ENCODE results near the gene TEAD3.
A peak's percentile ranks its signal among the peaks of the same experiment; 100 is the strongest.

TEAD3 gene

DNA sequence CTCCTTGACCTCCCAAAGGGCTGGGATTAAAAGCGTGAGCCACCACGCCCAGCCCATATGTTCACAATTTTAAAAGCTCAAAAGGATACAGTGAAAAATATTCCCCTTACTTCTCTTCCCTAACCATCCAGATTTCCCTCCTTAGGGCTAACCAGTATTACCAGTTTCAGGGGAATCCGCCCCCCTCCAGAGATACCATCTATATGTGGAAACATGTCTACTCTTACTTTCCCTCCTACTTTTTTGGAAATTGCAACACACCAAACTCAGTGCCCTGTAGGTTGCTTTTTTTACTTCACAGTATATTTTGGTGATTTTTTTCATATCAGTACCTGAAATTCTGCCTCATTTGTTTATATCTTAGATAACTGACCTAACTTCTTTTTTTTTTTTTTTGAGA is 35.6 kb downstream of the TEAD3 start:
- H3K36me3 ChIP-seq (ENCODE audit: insufficient read depth, low read length) = peaks cover 70% of the 10 kb centered on the region
- no peak for TF ChIP-seq EZH2 (IDR thresholded peaks at IDR 0.05)
- no peak for TF ChIP-seq FOXP2 (optimal IDR thresholded peaks at IDR 0.05; ENCODE audit: control extremely low read depth, extremely low read length, insufficient read depth)
- TF ChIP-seq POLR2AphosphoS5 (IDR thresholded peaks at IDR 0.05; ENCODE audit: borderline replicate concordance, low read depth, low read length) = no peak
- H3K9ac ChIP-seq (ENCODE audit: insufficient read length) = no peak overlapping the region
- H3K9me3 ChIP-seq (ENCODE audit: low read depth, low read length) = no peaks in the 10 kb centered on the region
- H3K4me3 ChIP-seq = no peak overlapping the region
- no peak overlapping the region for H3K27ac ChIP-seq
- DNase-seq (ENCODE audit: low read depth, low spot score) = no peak

DNA sequence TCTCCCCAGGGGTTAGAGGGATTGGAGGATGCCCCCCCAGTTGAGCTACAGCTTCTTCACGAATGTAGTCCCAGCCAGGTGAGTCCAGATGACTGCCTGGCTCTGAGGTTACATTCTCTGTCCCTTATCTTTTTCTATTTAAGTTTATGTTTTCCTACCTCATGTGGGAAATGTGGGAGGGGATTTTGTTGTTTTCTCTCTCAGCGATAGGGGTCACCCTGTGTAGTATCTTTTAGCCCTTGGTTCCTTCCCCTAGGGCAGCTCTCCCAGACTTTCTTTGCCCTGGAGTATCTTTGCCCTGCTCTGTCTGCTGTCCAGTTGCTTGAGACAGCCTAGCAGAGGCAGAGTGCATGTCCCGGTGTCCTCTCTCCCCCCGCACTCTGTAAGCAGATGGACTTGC is 39.0 kb downstream of the TEAD3 start:
- H3K27ac ChIP-seq = no peak overlapping the region
- no peak overlapping the region for H3K9ac ChIP-seq (ENCODE audit: insufficient read length)
- no peak for DNase-seq (ENCODE audit: low read depth, low spot score)
- H3K9me3 ChIP-seq (ENCODE audit: low read depth, low read length) = no peaks in the 10 kb centered on the region
- peaks cover 66% of the 10 kb centered on the region for H3K36me3 ChIP-seq (ENCODE audit: insufficient read depth, low read length)
- TF ChIP-seq EZH2 (IDR thresholded peaks at IDR 0.05) (no peak), POLR2AphosphoS5 (IDR thresholded peaks at IDR 0.05; ENCODE audit: borderline replicate concordance, low read depth, low read length) (no peak), FOXP2 (optimal IDR thresholded peaks at IDR 0.05; ENCODE audit: control extremely low read depth, extremely low read length, insufficient read depth) (no peak)
- no peak overlapping the region for H3K4me3 ChIP-seq

DNA sequence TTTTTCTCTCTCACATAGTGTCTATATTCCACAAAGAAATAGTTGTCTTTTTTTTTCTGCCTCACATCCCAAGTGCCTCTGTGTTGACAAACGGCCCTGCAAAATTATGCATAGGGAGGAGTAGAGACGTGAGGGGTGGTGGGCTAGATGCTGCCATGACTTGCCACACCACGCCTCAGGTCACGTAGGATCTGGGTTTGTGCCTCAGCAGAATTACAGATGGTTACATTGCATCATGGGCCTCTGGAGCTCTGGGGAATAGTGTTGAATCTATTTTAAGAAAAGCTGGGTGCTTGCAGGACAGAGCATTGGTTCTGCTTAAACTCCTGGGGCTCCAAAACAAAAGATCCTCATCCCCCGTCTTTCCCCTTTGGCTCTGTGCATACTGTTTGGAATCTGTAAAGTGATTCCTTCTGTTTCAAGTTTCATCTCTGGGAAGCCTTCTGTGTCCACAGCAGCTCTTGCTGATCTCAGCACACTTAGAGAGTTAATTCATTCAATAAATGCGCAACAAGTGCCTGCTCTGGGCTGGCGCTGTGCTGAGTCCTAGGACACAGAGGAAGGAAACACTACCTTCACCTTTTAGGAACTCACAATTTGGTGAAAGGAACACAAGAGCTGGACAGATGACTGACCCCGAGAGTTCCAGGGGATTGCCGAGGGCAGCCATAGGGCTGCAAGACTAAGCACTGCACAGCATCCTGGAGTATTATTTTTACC is 42.3 kb downstream of the TEAD3 start:
- Histone ChIP-seq H3K27ac (peak overlapping the region; percentile 95), H3K36me3 (ENCODE audit: insufficient read depth, low read length) (peaks cover 40% of the 10 kb centered on the region), H3K9me3 (ENCODE audit: low read depth, low read length) (no peaks in the 10 kb centered on the region), H3K9ac (ENCODE audit: insufficient read length) (peak overlapping the region; percentile 81), H3K4me3 (peak overlapping the region; percentile 84)
- DNase-seq (ENCODE audit: low read depth, low spot score) = peak; percentile 63
- TF ChIP-seq POLR2AphosphoS5 (IDR thresholded peaks at IDR 0.05; ENCODE audit: borderline replicate concordance, low read depth, low read length) (peak; percentile 54; the same call in 1 of the 2 replicates), EZH2 (IDR thresholded peaks at IDR 0.05) (no peak), FOXP2 (optimal IDR thresholded peaks at IDR 0.05; ENCODE audit: control extremely low read depth, extremely low read length, insufficient read depth) (no peak)

DNA sequence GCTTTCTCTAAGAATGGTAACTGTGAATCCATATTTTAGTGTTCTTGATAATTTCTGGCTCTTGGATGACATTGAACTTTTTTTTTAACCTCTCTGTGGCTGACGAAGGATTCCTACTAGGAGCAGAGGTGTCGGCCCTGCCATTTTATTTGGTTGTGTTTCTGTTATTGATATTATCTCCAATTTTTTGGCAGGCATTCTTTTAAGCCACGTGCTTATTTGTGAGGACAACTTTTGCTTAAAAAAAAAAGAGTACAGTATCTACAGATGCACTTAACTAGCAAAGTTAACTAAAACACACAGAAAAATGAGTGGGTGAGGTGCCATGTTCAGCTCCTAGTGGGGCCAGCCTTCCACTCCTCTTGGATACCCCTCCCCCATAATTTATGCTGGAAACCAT is 43.6 kb downstream of the TEAD3 start:
- Histone ChIP-seq H3K36me3 (ENCODE audit: insufficient read depth, low read length) (peaks cover 30% of the 10 kb centered on the region), H3K4me3 (peak overlapping the region; percentile 84), H3K9me3 (ENCODE audit: low read depth, low read length) (no peaks in the 10 kb centered on the region), H3K27ac (peak overlapping the region; percentile 95), H3K9ac (ENCODE audit: insufficient read length) (peak overlapping the region; percentile 81)
- no peak for DNase-seq (ENCODE audit: low read depth, low spot score)
- no peak for TF ChIP-seq FOXP2 (optimal IDR thresholded peaks at IDR 0.05; ENCODE audit: control extremely low read depth, extremely low read length, insufficient read depth)
- no peak for TF ChIP-seq EZH2 (IDR thresholded peaks at IDR 0.05)
- no peak; the same call in 1 of the 2 replicates for TF ChIP-seq POLR2AphosphoS5 (IDR thresholded peaks at IDR 0.05; ENCODE audit: borderline replicate concordance, low read depth, low read length)

DNA sequence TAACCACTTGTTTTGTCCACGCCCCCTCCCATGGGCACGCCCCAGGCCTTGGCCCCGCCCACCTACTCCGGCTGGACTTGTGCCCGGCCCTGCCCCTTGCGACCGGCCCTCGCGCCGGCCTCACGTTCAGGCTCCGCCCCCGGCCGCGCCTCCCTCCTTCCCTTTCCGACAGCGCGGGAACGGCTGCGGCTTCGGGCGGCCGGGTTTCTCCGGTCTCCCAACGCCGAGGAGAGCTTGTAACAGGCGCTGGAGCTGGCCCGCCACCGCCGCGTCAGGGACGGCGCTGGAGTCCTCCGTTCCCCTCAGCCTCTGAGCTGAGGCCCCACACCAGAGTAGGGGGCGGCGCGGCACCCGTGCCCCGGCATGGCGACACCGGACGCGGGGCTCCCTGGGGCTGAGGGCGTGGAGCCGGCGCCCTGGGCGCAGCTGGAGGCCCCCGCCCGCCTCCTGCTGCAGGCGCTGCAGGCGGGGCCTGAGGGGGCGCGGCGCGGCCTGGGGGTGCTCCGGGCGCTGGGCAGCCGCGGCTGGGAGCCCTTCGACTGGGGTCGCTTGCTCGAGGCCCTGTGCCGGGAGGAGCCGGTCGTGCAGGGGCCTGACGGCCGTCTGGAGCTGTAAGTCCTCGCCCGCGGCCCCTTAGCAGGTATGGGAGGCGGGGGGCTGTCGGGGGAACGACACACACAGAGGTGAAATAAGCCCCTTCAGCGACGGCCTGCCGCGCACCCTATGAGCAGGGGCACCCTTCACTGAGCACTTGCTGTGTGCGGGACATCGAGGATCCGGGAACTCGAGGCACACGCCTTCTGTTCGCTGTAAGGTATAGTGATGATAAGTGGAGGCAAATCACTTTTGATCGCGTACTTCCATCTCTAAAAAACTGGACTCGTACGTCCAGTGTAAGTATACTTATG is 44.4 kb downstream of the TEAD3 start, which contains the start of gene FANCE:
Gene FANCE (plus strand): TSS at position 156 of the 908 bp plus-strand sequence. CDS start 208 bp downstream, at position 364.
- peak within 1 kb of the TSS; percentile 95 for H3K27ac ChIP-seq
- no peak for DNase-seq (ENCODE audit: low read depth, low spot score)
- no peaks in the 10 kb centered on the region for H3K9me3 ChIP-seq (ENCODE audit: low read depth, low read length)
- peak within 1 kb of the TSS; percentile 81 for H3K9ac ChIP-seq (ENCODE audit: insufficient read length)
- TF ChIP-seq POLR2AphosphoS5 (IDR thresholded peaks at IDR 0.05; ENCODE audit: borderline replicate concordance, low read depth, low read length) (peak; percentile 84), EZH2 (IDR thresholded peaks at IDR 0.05) (no peak), FOXP2 (optimal IDR thresholded peaks at IDR 0.05; ENCODE audit: control extremely low read depth, extremely low read length, insufficient read depth) (no peak)
- peak within 1 kb of the TSS; percentile 84 for H3K4me3 ChIP-seq
- peaks cover 22% of the 10 kb centered on the region for H3K36me3 ChIP-seq (ENCODE audit: insufficient read depth, low read length)

DNA sequence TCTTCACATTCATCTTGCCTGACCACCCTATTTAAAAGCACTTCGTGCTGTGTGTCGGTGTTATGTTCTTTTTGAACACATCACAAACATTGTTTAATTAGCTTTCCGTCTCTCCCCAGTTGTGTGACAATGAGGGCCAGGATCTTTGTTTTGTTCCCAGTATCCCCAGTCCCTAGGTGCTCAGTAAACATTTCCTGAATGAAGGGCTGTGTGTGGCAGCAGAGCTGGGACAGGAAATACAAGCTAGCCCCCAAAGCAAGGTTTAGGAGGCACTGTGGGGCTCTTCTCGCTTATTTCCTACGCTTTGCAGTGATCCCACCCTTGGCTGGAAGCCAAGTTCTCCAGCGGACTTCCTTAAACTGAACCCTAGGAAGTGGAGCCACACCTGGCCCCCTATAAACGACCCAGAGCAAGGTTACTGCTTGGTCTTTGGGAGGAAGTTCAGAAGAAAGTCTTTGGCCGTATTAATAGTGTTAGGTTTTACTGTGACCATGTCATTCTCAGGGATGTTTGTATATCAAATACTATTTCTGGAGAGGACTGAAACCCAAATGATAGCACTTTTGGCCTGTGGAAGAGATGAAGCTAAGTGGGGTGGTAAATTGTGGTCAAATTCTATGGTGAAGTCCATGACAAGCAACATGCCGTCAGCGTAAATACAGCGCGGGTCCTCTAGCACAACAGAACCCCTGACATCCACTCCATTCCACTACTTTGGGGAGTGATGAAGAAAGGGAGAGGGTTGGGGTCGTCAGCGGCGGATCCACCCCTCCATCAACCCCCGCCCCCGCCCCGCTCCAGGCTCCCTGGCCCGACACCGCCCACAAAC is 45.3 kb downstream of the TEAD3 start:
- DNase-seq (ENCODE audit: low read depth, low spot score) = no peak

DNA sequence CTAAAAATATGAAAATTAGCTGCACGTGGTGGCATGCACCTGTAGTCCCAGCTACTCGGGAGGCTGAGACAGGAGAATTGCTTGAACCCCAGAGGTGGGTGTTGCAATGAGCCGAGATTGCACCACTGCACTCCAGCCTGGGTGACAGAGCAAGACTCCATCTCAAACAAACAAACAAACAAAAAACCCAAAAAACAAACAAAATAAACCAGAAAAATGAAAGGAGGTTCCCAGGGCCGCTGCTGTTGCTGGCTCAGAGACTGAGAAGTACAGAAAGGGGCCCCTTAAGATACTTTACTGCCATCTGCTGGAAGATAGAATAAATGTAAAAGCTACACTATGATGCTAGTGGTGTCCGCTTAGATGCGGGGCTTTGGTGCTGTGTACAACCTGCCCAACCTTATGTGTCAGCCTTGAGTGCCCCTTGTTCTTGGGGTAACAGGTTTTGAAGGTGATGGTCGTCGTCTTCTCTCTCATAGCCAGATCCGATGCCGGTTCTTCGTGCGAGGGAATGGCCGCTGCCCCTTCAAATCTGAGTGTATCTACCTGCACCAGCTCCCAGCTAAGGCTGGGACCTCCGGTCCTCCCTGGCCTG is 47.5 kb downstream of the TEAD3 start:
- H3K9ac ChIP-seq (ENCODE audit: insufficient read length) = no peak overlapping the region
- TF ChIP-seq POLR2AphosphoS5 (IDR thresholded peaks at IDR 0.05; ENCODE audit: borderline replicate concordance, low read depth, low read length) (no peak), EZH2 (IDR thresholded peaks at IDR 0.05) (no peak), FOXP2 (optimal IDR thresholded peaks at IDR 0.05; ENCODE audit: control extremely low read depth, extremely low read length, insufficient read depth) (no peak)
- DNase-seq (ENCODE audit: low read depth, low spot score) = no peak

More for the DNA sequence above, 45.3 kb downstream of the TEAD3 start:
- Histone ChIP-seq H3K27ac (no peak overlapping the region), H3K36me3 (ENCODE audit: insufficient read depth, low read length) (peaks cover 14% of the 10 kb centered on the region), H3K4me3 (peak overlapping the region; percentile 84), H3K9me3 (ENCODE audit: low read depth, low read length) (no peaks in the 10 kb centered on the region), H3K9ac (ENCODE audit: insufficient read length) (no peak overlapping the region)
- TF ChIP-seq POLR2AphosphoS5 (IDR thresholded peaks at IDR 0.05; ENCODE audit: borderline replicate concordance, low read depth, low read length) (no peak), FOXP2 (optimal IDR thresholded peaks at IDR 0.05; ENCODE audit: control extremely low read depth, extremely low read length, insufficient read depth) (no peak), EZH2 (IDR thresholded peaks at IDR 0.05) (no peak)

More for the DNA sequence above, 47.5 kb downstream of the TEAD3 start:
- no peaks in the 10 kb centered on the region for H3K36me3 ChIP-seq (ENCODE audit: insufficient read depth, low read length)
- no peak overlapping the region for H3K27ac ChIP-seq
- H3K9me3 ChIP-seq (ENCODE audit: low read depth, low read length) = no peaks in the 10 kb centered on the region
- no peak overlapping the region for H3K4me3 ChIP-seq
